GM12873 (cell line): ENCODE data around the gene ADAMTS18.

Source experiments
- CTCF ChIP-seq: IDR thresholded peaks from 2 replicates; pipeline ENCODE4 v1.5.1; 2012; ENCODE audit warnings: low read depth, mild to moderate bottlenecking, moderate library complexity, low read length, control low read depth; ENCODE audit not compliant: insufficient read depth; ENCODE audit errors: missing control alignments

The ADAMTS18 gene

GRCh38 chr16:77298418-77299360, 136.1 kb downstream of the ADAMTS18 start:
- TF ChIP-seq CTCF: no peak

DNA sequence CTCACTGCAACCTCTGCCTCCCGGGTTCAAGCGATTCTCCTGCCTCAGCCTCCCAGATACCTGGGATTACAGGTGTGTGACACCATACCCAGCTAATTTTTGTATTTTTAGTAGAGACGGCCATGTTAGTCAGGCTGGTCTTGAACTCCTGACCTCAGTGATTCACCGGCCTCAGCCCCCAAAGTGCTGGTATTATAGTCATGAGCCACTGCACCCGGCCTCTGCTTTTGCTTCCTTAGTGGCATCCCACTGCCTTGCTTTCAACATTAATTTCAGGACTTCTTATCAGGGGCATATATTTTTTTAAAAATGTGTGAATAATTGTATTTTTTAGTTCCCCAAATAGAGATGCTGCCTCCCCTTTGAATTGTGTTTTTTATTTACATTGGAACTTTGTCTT, 136.8 kb downstream of the ADAMTS18 start:
- no peak for TF ChIP-seq CTCF

DNA sequence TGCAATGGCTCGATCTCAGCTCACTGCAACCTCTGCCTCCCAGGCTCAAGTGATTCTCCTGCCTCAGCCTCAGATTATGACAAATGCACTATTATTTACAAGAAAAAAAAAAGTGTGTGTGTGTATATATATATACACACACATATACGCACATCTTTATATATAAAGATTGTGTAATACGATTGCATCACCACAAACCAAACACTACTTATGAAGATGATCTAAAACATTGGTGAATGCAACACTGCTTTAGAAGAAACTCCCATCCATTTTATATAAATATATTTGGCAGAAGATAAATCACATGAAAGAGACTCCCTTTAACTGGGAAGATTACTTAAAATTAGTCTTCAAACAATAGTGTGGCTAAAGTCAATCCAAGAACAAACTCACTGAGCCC, 138.9 kb downstream of the ADAMTS18 start:
- TF ChIP-seq CTCF: no peak

- no peak for TF ChIP-seq CTCF
Observed at GRCh38 chr16:77290451-77291115, 144.3 kb downstream of the ADAMTS18 start.

- no peak for TF ChIP-seq CTCF
Observed at GRCh38 chr16:77289331-77289809, 145.5 kb downstream of the ADAMTS18 start.

GRCh38 chr16:77288222-77288621, 146.6 kb downstream of the ADAMTS18 start:
- no peak for TF ChIP-seq CTCF

DNA sequence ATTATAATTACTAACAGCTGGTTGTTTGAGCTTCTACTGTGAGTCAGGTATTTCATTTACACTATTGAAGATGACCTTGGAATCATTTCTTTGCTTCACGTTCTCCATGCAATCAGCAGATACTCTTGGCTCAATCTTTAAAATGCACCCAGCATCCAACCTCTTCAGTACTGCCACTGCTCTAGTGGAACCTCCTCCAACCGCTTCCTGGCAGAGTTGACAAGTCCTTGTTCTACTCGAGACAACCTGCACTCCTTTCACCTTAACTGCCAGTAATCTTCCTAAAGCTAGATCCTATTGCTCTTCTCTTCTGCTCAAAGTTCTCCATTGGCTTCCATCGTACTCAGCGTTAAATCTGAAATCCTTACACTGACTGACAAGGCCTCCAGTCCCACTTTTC, 149.2 kb downstream of the ADAMTS18 start:
- TF ChIP-seq CTCF: no peak
